HEK293T (cell line): ENCODE results near the gene MKNK1.

Experiments
- BHLHE40 ChIP-seq: fragments of 450-650 bp; IDR thresholded peaks from 2 replicates; pipeline ENCODE4 v1.6.1; 2016; ENCODE audit warnings: mild to moderate bottlenecking, moderate library complexity, borderline replicate concordance
- CTBP1 ChIP-seq: fragments of 450-650 bp; IDR thresholded peaks from 2 replicates; pipeline ENCODE4 v1.6.1; 2016; ENCODE audit warnings: borderline replicate concordance
- ELF4 ChIP-seq: fragments of 450-650 bp; IDR thresholded peaks from 2 replicates; pipeline ENCODE4 v1.6.1; 2017; ENCODE audit warnings: antibody characterized with exemption
- FOXK2 ChIP-seq: fragments of 450-650 bp; IDR thresholded peaks from 2 replicates; pipeline ENCODE4 v1.6.1; 2016; ENCODE audit warnings: mild to moderate bottlenecking
- FOXM1 ChIP-seq: fragments of 450-650 bp; IDR thresholded peaks from 2 replicates; pipeline ENCODE4 v1.6.1; 2017; ENCODE audit warnings: mild to moderate bottlenecking, borderline replicate concordance
- HDGF ChIP-seq: fragments of 450-650 bp; IDR thresholded peaks from 2 replicates; pipeline ENCODE4 v1.6.1; 2017; ENCODE audit warnings: antibody characterized with exemption, borderline replicate concordance
- L3MBTL2 ChIP-seq: fragments of 450-650 bp; conservative IDR thresholded peaks from 2 replicates; pipeline ENCODE4 v1.6.1; 2016; ENCODE audit warnings: mild to moderate bottlenecking
- NFRKB ChIP-seq: fragments of 450-650 bp; IDR thresholded peaks from 2 replicates; pipeline ENCODE4 v1.6.1; 2016; ENCODE audit warnings: mild to moderate bottlenecking, moderate library complexity
- SUZ12 ChIP-seq: fragments of 450-650 bp; IDR thresholded peaks from 2 replicates; pipeline ENCODE4 v1.6.1; 2016; ENCODE audit warnings: mild to moderate bottlenecking
- ZNF384 ChIP-seq: fragments of 450-650 bp; IDR thresholded peaks from 2 replicates; pipeline ENCODE4 v1.6.1; 2016

DNA sequence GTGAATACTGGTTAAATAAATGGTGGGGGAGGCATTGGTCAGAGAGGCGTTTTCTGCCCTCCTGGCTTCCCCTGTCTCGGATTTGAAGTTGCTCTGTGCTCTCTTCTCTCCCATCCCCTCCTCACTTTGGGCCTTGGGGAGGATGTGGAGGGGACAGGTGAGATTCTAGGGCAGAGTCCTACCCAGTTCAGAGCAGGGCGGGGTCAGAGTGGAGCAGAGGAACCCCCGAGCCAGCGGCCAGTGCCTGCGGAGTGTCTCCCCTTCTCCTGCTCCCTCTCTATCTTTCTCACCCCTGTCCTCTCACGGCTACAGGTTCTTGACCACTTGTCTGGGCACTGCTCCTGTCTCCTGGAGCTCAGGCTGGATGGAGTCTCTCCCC lies 60.7 kb downstream of the MKNK1 start:
- TF ChIP-seq ELF4 (no peak), FOXM1 (no peak), ZNF384 (no peak), FOXK2 (no peak), L3MBTL2 (no peak), BHLHE40 (no peak), SUZ12 (no peak), NFRKB (no peak), CTBP1 (no peak), HDGF (no peak)
